Neuronal stem cell (in vitro differentiated cells): ENCODE measurements around the gene SH3TC2.

Source experiments
- DNase-seq: peaks from one replicate; pipeline ENCODE4 v3.0.0-alpha.2; 2013; ENCODE audit warnings: low spot score
- H2AFZ ChIP-seq: one replicate; pipeline ENCODE4 v1.6.1; 2013; ENCODE audit warnings: mild to moderate bottlenecking, low read length, inconsistent platforms
- H2AK5ac ChIP-seq: 2 replicates; pipeline ENCODE4 v1.6.1; 2013; ENCODE audit warnings: low read depth, mild to moderate bottlenecking, inconsistent platforms, low read length, moderate library complexity, mixed read lengths
- H2BK120ac ChIP-seq: 2 replicates; pipeline ENCODE4 v1.6.1; 2013; ENCODE audit warnings: low read depth, mild to moderate bottlenecking, inconsistent platforms, low read length, moderate library complexity, mixed read lengths
- H2BK12ac ChIP-seq: one replicate; pipeline ENCODE4 v1.6.1; 2013; ENCODE audit warnings: low read length, inconsistent platforms
- H2BK15ac ChIP-seq: 2 replicates; pipeline ENCODE4 v1.6.1; 2013; ENCODE audit warnings: mild to moderate bottlenecking, low read length, inconsistent platforms, mixed read lengths
- H2BK5ac ChIP-seq: one replicate; pipeline ENCODE4 v1.6.1; 2013; ENCODE audit warnings: inconsistent platforms, mild to moderate bottlenecking, low read length, moderate library complexity
- H3K14ac ChIP-seq: one replicate; pipeline ENCODE4 v1.6.1; 2013; ENCODE audit warnings: low read length, inconsistent platforms
- H3K18ac ChIP-seq: 2 replicates; pipeline ENCODE4 v1.6.1; 2013; ENCODE audit warnings: low read length, inconsistent platforms
- H3K23ac ChIP-seq: 2 replicates; pipeline ENCODE4 v1.6.1; 2013; ENCODE audit warnings: low read depth, mild to moderate bottlenecking, mixed read lengths, low read length, inconsistent platforms; ENCODE audit not compliant: poor library complexity
- H3K27ac ChIP-seq: replicated peaks from 3 replicates; pipeline ENCODE4 v1.5.1; 2013; ENCODE audit warnings: low read length, inconsistent platforms
- H3K27me3 ChIP-seq, 3 experiments: 2 replicates each; pipeline ENCODE4 v1.6.1; 2013; ENCODE audit warnings: low read length in 3 of 3, mild to moderate bottlenecking in 2 of 3, inconsistent platforms in 1 of 3, low read depth in 1 of 3, mixed read lengths in 1 of 3, moderate library complexity in 1 of 3; ENCODE audit not compliant: control insufficient read depth in 3 of 3, insufficient read depth in 3 of 3
- H3K36me3 ChIP-seq, 2 donors: replicated peaks in 1 of 2; 2 replicates each; pipeline ENCODE4 v1.6.1; 2013; ENCODE audit warnings: low read length in 2 of 2; ENCODE audit not compliant: control insufficient read depth in 2 of 2, insufficient read depth in 2 of 2
- H3K4ac ChIP-seq: 2 replicates; pipeline ENCODE4 v1.6.1; 2013; ENCODE audit warnings: inconsistent platforms, mild to moderate bottlenecking, low read length, moderate library complexity
- H3K4me1 ChIP-seq, 2 donors: 1 replicate in 1 of 2; 2 replicates in 1 of 2; pipeline ENCODE4 v1.6.1; 2013; ENCODE audit warnings: low read length in 2 of 2, low read depth in 1 of 2; ENCODE audit not compliant: control insufficient read depth in 2 of 2, insufficient read depth in 1 of 2
- H3K4me2 ChIP-seq: one replicate; pipeline ENCODE4 v1.6.1; 2013; ENCODE audit warnings: mild to moderate bottlenecking, low read length, inconsistent platforms; ENCODE audit not compliant: insufficient read depth, poor library complexity, severe bottlenecking
- H3K4me3 ChIP-seq, 2 donors: 2 replicates each; pipeline ENCODE4 v1.5.1; 2013; ENCODE audit warnings: low read length in 2 of 2, mild to moderate bottlenecking in 2 of 2, inconsistent platforms in 1 of 2, moderate library complexity in 1 of 2
- H3K79me1 ChIP-seq: one replicate; pipeline ENCODE4 v1.6.1; 2013; ENCODE audit warnings: low read depth, mild to moderate bottlenecking, inconsistent platforms, low read length, moderate library complexity
- H3K9ac ChIP-seq: one replicate; pipeline ENCODE4 v1.6.1; 2013; ENCODE audit warnings: mild to moderate bottlenecking, low read depth, low read length, inconsistent platforms; ENCODE audit not compliant: poor library complexity
- H3K9me3 ChIP-seq, 2 donors: replicated peaks in 1 of 2; 2 replicates each; pipeline versions ENCODE3 to v1.6.1; 2013; ENCODE audit warnings: low read length in 2 of 2, mild to moderate bottlenecking in 2 of 2, inconsistent platforms in 1 of 2, low read depth in 1 of 2, mixed read lengths in 1 of 2, moderate library complexity in 1 of 2; ENCODE audit not compliant: control insufficient read depth in 2 of 2, insufficient read depth in 1 of 2
- H4K8ac ChIP-seq: one replicate; pipeline ENCODE4 v1.6.1; 2013; ENCODE audit warnings: low read depth, mild to moderate bottlenecking, inconsistent platforms, low read length, moderate library complexity
- H4K91ac ChIP-seq: one replicate; pipeline ENCODE4 v1.6.1; 2013; ENCODE audit warnings: low read length, low read depth, mild to moderate bottlenecking, inconsistent platforms; ENCODE audit not compliant: poor library complexity
- WGBS, 2 donors: extraction: QIAGEN DNeasy Blood & Tissue Kit; methylation state at CpG; one replicate each; pipeline ENCODE4 v1.1.7; 2013; ENCODE audit warnings: missing lambda C conversion rate in 2 of 2, mixed read lengths in 1 of 2; ENCODE audit not compliant: insufficient read length in 2 of 2, insufficient replicate concordance in 1 of 2; ENCODE audit errors: extremely low coverage in 2 of 2; 5-methylcytosine and 5-hydroxymethylcytosine counted together

SH3TC2 gene

DNA sequence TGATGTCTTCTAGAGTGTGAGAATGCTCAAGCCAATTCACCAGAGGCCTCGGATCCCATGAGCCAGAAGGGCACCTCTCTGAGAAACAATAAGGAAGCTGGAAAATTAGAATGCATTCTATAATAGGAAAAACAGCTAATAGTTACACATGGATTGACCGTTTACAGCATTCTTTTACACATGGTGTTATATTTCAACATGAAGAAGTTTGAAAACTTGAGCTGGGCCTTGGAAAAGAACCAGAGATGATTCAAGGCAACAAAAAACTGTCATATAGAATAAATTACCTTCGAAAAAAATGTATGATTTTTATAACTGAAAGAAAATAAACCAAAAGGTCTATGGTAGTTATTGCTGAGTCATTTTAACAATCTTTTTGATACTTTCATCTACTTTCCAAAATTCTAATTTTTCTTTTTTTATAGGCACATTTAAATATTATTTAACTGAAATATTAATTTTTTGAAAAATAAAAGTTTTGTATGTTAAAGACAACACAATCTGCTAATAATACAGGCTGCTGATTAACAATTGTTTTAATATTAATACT, 6.2 kb downstream of the SH3TC2 start:
- H2BK15ac ChIP-seq = no peak overlapping the region
- H3K14ac ChIP-seq = no peak overlapping the region
- no peak overlapping the region for H3K4me3 ChIP-seq
- H3K4me1 ChIP-seq = no peaks in the 10 kb centered on the region
- no peak overlapping the region for H3K18ac ChIP-seq
- no peaks in the 10 kb centered on the region for H3K27me3 ChIP-seq
- DNase-seq = no peak
- H3K4ac ChIP-seq = no peak overlapping the region
- H3K27ac ChIP-seq = no peak overlapping the region
- H4K8ac ChIP-seq = no peak overlapping the region
- WGBS, 2 donors = no CpG with 5 or more reads among the region's 3 CpGs
- no peak overlapping the region for H2BK120ac ChIP-seq
- H2AFZ ChIP-seq = no peak overlapping the region
- no peak overlapping the region for H3K23ac ChIP-seq
- peaks cover 0 to 5% of the 10 kb centered on the region in 2 donors for H3K9me3 ChIP-seq
- H3K4me2 ChIP-seq = no peak overlapping the region
- H3K9ac ChIP-seq = no peak overlapping the region
- H2AK5ac ChIP-seq = no peak overlapping the region
- no peak overlapping the region for H2BK5ac ChIP-seq
- H2BK12ac ChIP-seq = no peak overlapping the region
- no peaks in the 10 kb centered on the region for H3K79me1 ChIP-seq
- H3K36me3 ChIP-seq = no peaks in the 10 kb centered on the region
- H4K91ac ChIP-seq = no peak overlapping the region

DNA sequence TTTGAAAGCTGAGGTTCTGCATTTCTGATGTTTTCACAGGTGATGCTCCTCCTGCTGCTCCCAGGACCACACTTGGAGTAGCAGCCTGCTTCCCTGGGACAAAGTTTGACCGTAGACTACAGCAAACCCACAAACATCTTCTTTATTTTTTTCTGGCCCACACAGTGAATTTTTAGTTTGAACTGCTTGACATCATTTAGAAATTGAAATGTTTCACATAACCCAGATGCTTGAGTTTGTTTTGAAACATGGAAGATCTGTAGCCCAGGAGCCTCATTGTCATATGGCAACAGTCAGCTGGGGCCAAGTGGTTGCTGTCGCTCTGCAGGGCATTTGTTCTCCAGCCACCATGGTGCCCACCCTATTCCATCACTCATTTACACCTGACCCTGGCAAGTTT, 8.4 kb downstream of the SH3TC2 start:
- no peak for DNase-seq

DNA sequence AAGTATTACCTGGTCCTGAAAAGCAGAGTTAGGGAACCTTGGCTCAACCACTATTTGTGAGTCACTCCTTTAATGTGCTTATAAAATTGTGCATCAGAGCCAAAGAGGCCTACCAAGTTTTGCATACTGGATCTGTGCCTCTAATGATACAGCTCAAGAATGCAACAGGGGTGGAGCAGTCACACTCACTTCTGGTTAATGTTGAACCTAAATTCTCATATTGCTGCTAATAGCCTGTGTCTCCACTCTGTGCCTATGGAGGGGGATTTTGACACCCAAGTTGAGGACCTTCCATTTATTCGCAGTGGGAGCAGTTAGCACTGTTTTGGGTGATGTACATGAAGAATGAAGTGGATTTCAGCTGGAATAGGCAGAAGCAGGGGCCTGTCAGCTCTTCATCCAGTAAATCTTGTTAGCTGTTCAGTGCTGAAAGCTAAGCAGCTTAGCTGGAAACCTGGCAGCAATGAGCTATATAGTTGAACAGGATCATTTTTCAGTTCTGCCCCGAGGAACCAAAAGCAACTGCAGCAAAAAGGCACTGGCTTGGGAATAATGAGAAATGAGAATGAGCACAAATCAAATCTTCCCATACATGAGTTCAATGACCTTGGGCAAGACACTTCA, 9.7 kb downstream of the SH3TC2 start:
- H3K4ac ChIP-seq = no peak overlapping the region
- no peak overlapping the region for H2BK12ac ChIP-seq
- H2BK5ac ChIP-seq = no peak overlapping the region
- no peak overlapping the region for H4K8ac ChIP-seq
- H2BK15ac ChIP-seq = no peak overlapping the region
- H3K79me1 ChIP-seq = no peaks in the 10 kb centered on the region
- no peak overlapping the region for H3K23ac ChIP-seq
- H3K27ac ChIP-seq = no peak overlapping the region
- no peak overlapping the region for H2BK120ac ChIP-seq
- H2AK5ac ChIP-seq = no peak overlapping the region
- WGBS, 2 donors = no CpG with 5 or more reads among the region's 2 CpGs
- H4K91ac ChIP-seq = no peak overlapping the region
- H3K4me2 ChIP-seq = no peak overlapping the region
- H3K27me3 ChIP-seq = no peaks in the 10 kb centered on the region
- no peaks in the 10 kb centered on the region for H3K4me1 ChIP-seq
- no peak overlapping the region for H3K18ac ChIP-seq
- peaks cover 0 to 3% of the 10 kb centered on the region in 2 donors for H3K9me3 ChIP-seq
- H3K9ac ChIP-seq = no peak overlapping the region
- no peak overlapping the region for H2AFZ ChIP-seq
- DNase-seq = no peak
- H3K14ac ChIP-seq = no peak overlapping the region
- H3K4me3 ChIP-seq = no peak overlapping the region
- H3K36me3 ChIP-seq = no peaks in the 10 kb centered on the region

More for the DNA sequence above, 8.4 kb downstream of the SH3TC2 start:
- Histone ChIP-seq H3K23ac (no peak overlapping the region), H3K14ac (no peak overlapping the region), H3K79me1 (no peaks in the 10 kb centered on the region), H3K4me2 (no peak overlapping the region), H2AFZ (no peak overlapping the region), H2BK120ac (no peak overlapping the region), H3K4ac (no peak overlapping the region), H2AK5ac (no peak overlapping the region), H3K9ac (no peak overlapping the region), H3K36me3 (no peaks in the 10 kb centered on the region), H2BK5ac (no peak overlapping the region), H4K91ac (no peak overlapping the region), H3K4me1 (no peaks in the 10 kb centered on the region), H3K18ac (no peak overlapping the region), H4K8ac (no peak overlapping the region), H3K4me3 (no peak overlapping the region), H3K9me3 (peaks cover 0 to 5% of the 10 kb centered on the region in 2 donors), H3K27me3 (no peaks in the 10 kb centered on the region), H2BK12ac (no peak overlapping the region), H2BK15ac (no peak overlapping the region), H3K27ac (no peak overlapping the region)
- no CpG with 5 or more reads among the region's 2 CpGs for WGBS, 2 donors

DNA sequence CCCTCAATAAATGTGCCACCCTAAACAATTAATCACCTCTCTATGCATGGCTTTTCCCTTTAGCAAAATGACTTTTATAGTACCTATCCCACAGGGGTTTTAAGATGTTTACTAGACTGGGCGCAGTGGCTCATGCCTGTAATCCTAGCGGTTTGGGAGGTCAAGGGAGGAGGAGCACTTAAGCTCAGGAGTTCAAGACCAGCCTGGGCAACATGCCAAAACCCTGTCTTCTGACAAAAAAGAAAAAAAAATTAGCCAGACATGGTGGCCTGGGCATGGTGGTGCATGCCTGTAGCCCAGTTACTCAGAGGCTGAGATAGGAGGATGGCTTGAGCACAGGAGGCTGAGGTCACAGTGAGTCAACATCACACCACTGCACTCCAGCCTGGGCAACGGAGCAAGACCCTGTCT, 13.5 kb downstream of the SH3TC2 start:
- Histone ChIP-seq H3K9ac (no peak overlapping the region), H2BK120ac (no peak overlapping the region), H3K4me1 (no peaks in the 10 kb centered on the region), H2BK12ac (no peak overlapping the region), H3K9me3 (no peaks in the 10 kb centered on the region), H3K79me1 (no peaks in the 10 kb centered on the region), H2BK5ac (no peak overlapping the region), H3K14ac (no peak overlapping the region), H3K4me3 (no peak overlapping the region), H3K4me2 (no peak overlapping the region), H2AK5ac (no peak overlapping the region), H4K91ac (no peak overlapping the region), H2BK15ac (no peak overlapping the region), H4K8ac (no peak overlapping the region), H2AFZ (no peak overlapping the region), H3K23ac (no peak overlapping the region), H3K36me3 (no peaks in the 10 kb centered on the region), H3K27ac (no peak overlapping the region), H3K4ac (no peak overlapping the region), H3K18ac (no peak overlapping the region), H3K27me3 (no peaks in the 10 kb centered on the region)
- WGBS, 2 donors = no CpG with 5 or more reads among the region's 3 CpGs
- DNase-seq = no peak
